GM11168 (cell line): ENCODE measurements around the gene PRR14L.
"Not testable (repeated sequence)": the region's sequence is repeated elsewhere in the genome, so short reads cannot be mapped to it uniquely, and the experiment has no call there.

ENCODE experiments used
- in situ Hi-C: fragments of 300-500 bp; cut with MboI; formaldehyde crosslinking; loops from one replicate; pipeline ENCODE4 v1.12.0; 2022; ENCODE audit warnings: low sequenced_read_pairs; ENCODE audit not compliant: unreplicated experiment

The PRR14L gene

DNA sequence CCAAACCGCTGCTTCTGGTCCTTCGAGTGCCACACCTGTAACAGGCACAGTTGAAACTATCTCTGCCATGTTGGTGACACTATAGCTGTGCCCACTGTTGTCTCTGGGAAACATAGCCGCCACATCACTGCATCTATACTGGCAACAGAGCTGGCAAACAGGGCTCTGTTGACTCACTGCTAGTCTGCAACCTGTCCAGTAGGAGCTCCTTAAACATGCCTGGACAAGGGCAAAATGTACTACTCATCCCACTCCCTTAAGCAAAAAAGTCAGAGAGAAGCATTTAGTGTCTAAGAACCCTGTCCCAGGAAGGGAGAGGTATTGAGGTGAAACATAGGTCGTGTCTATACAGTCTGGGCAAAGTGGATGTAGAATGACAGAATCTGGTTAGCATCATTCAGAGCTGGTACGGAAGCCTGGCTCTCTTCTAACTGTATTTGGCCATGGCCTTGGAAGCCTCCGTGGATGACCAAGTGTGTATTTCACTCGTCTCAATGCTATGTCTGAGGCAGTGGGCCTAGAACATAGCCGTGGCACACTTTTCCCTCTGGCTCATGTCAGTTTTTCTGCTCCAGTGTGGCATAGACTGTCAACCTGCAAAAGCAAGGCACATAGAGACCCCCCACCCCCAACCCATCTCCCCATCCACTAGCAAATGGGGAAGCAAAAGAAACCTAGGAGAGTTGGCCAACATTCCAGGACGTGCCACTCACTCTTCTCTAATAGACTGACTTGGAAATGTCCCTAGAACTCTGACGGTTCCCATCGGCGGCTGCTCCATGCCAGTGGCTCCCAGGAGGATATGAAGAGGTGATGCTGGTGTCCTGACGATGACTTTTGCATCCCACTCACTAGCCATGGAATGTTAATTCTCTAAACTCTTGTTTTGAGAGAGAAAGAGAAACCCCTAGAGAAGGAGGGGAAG lies 66.5 kb downstream of the PRR14L start:
- in situ Hi-C loops: no loop called here

DNA sequence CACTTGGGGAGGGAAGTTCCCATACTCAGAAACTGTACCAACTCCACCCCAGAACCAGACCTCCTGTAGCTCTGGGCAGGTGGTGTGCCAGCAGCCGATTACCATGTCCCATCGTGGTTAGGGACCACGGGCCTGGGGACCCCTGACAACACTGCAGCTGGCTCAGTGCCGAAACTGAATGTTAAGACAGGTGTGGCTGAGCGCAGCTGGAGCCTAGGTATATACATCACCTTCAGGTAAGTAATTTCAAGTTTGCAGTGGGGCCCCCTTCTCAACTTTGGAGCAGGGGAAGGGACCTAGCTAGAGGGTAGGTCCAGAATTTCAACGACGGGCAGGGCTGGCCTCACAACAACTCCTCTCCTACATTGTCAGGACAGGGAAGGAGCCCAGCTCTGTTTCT lies 67.2 kb downstream of the PRR14L start:
- in situ Hi-C loops: no loop called here

GRCh38 chr22:31681349-31682345 lies 68.3 kb downstream of the PRR14L start:
- in situ Hi-C loops: no loop called here

DNA sequence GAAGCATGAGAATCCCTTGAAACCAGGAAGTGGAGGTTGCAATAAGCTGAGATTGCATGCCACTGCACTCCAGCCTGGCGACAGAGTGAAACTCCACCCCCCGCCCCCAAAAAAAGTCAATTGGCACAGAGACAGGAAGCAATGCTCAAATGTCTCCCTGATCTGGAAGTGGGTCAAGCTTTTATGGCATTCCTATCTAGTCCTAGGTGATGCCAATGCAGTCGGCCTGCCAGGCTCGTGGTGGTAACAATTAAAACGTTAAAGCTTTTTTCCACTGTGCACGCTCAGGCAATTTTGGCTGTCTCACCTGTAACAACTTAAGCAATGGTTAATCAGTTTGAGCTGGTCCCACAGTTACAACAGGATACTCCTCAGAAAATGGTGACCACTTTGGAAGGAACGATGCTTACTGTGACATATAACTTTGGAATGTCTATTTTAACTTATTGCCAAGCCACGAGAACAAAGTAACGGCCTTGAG lies 69.0 kb downstream of the PRR14L start:
- in situ Hi-C loops: no loop called here

DNA sequence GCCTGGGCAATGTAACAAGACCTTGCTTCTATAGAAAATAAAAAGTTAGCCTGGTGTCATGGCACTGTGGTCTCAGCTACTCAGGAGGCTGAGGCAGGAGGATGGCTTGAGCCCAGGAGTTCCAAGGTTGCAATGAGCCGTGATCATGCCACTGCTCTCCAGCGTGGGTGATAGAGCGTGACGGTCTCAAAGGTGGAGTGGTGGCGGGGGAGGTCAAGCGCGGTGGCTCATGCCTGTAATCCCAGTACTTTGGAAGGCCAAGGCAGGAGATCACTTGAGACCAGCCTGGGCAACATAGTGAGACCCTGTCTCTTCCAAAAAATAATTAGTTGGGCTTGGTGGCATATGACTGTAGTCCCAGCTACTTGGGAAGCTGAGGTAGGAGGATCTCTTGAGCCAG lies 71.2 kb downstream of the PRR14L start:
- in situ Hi-C loops: no loop called here

DNA sequence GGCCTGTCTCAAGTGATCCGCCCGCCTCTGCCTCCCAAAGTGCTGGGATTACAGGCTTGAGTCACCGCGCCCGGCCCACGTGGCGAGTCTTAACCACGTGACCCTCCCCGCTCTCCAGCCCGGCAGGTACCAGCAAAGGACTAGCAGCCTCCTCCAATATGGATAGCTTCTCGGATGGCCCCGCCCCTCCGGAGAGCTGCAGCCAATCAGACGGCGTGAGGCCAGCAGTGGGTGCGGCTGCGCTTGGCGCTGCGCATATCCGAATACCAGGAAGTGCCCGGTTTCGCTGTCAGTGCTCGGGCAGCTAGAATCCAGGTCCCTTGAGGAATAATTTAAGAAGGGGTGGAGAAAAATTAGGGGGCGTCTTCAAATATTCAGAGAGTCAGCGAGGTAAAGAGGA lies 73.2 kb downstream of the PRR14L start:
- in situ Hi-C loops: no loop called here

DNA sequence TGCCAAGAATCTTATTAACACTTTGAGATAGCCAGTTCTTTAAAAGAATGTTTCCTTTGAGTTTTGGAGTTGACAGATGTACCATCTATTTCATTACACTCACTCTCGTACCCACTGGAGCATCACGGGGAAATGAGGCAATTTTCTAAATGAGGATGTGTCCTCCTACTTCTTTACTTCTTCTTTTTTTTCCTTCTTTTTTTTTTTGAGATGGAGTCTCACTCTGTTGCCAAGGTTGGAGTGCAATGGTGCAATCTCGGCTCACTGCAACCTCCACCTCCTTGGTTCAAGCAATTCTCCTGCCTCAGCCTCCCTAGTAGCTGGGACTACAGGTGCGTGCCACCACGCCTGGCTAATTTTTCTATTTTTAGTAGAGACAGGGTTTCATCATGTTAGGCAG lies 75.7 kb downstream of the PRR14L start:
- in situ Hi-C loops: not testable (repeated sequence)

DNA sequence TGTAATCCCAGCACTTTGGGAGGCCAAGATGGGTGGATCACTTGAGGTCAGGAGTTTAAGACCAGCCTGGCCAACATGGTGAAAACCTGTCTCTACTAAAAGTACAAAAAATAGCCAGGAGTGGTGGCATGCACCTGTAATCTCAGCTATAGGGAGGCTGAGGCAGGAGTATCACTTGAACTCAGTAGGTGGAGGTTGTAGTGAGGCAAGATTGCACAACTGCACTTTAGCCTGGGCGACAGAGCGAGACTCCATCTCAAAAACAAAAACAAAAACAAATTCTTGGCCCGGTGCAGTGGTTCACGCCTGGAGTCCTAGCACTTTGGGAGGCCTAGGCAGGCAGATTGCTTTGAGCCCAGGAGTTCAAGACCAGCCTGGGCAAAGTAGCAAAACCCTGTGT lies 81.1 kb downstream of the PRR14L start:
- in situ Hi-C loops: loop anchor here (10.0 kb wide), 1 partner anchor 286 kb away; no protein-coding TSS in a partner anchor

GRCh38 chr22:31662668-31663037 lies 87.3 kb downstream of the PRR14L start:
- in situ Hi-C loops: loop anchor here (10.0 kb wide), 1 partner anchor 292 kb away; no protein-coding TSS in a partner anchor

DNA sequence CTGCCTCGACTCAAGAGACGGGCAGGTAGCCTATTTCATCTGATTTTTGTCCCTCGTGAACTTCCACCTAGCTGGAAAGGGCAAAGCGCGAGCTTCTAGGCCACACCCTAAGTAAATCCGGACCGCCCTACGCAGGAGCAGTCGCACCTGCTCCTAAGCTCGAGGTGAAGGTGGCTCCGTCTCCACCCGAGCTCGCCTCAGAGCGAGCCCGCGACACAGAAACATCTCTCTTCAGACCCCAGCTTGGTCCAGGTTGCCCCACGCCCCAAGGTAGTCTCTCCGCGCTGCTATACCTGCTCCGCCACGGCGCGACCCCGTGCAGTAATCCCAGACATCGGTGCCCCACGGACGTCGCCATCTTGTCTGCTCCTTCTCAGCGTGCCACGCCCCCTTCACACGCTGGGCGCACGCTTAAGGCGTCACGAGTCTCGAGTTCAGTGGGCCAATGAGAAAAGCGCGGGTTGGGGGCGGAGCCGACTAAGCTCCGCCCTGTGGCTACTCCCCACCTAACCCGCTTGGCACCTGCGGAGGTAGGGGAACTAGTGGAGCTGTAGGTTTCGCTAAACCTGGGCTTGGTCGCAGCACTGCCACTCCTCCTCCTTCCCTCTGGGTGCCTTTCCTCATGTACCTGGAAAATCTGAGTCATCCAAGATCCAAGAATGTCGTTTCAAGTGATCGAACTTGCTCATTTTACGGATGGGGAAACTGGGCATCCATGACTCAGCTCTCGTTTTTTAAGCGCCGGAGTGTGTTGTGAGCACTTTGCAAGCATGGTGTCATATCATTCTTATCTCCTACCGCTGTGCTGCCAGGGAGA lies 87.9 kb downstream of the PRR14L start, which contains the start of gene PISD:
PISD (minus strand) TSS at position 365 of the 817 bp plus-strand sequence; CDS start at position 358, 7 bp downstream.
- in situ Hi-C loops: loop anchor here (10.0 kb wide), 1 partner anchor 293 kb away; no protein-coding TSS in a partner anchor

- in situ Hi-C loops: loop anchor here (10.0 kb wide), 1 partner anchor 294 kb away; no protein-coding TSS in a partner anchor
Measured at GRCh38 chr22:31660860-31661341, 89.0 kb downstream of the PRR14L start.

- in situ Hi-C loops: no loop called here
Measured at GRCh38 chr22:31659246-31659645, 90.7 kb downstream of the PRR14L start.

DNA sequence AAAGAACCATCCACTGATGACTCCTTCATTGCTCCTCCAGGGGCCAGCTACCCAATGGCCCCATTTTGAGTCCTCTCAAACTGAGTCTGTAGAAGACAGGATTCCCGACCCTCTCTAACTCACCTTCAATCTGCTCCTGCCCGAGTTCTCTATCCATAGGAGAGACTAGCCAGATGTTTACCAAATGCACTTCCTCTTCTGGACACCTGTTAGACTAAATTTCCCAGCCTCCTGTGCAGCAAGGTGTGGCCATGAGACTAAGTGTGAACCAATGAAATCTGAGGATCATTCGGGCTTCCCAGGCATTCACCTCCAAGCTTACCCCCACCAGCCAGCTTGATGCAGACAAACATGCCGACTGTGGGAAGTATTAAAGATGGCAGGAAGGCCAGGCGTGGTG lies 95.5 kb downstream of the PRR14L start:
- in situ Hi-C loops: no loop called here

GRCh38 chr22:31653944-31654343 lies 96.0 kb downstream of the PRR14L start:
- in situ Hi-C loops: no loop called here

- in situ Hi-C loops: no loop called here
Measured at GRCh38 chr22:31652911-31653684, 96.8 kb downstream of the PRR14L start.

GRCh38 chr22:31652088-31652487 lies 97.8 kb downstream of the PRR14L start:
- in situ Hi-C loops: no loop called here

- in situ Hi-C loops: no loop called here
Measured at GRCh38 chr22:31651664-31652063, 98.3 kb downstream of the PRR14L start.

GRCh38 chr22:31650391-31650790 lies 99.5 kb downstream of the PRR14L start:
- in situ Hi-C loops: no loop called here
